ENCODE results near the gene CSTPP1. TPM values are rescaled to one million over a fixed set of nuclear protein-coding genes. Genes with fewer than 3 reads are reported as not detected.
"Not testable (repeated sequence)": the region's sequence is repeated elsewhere in the genome, so short reads cannot be mapped to it uniquely, and the experiment has no call there.

CSTPP1 gene
- total RNA-seq, 1 donor from 2014 or later, result 32.8 TPM

DNA sequence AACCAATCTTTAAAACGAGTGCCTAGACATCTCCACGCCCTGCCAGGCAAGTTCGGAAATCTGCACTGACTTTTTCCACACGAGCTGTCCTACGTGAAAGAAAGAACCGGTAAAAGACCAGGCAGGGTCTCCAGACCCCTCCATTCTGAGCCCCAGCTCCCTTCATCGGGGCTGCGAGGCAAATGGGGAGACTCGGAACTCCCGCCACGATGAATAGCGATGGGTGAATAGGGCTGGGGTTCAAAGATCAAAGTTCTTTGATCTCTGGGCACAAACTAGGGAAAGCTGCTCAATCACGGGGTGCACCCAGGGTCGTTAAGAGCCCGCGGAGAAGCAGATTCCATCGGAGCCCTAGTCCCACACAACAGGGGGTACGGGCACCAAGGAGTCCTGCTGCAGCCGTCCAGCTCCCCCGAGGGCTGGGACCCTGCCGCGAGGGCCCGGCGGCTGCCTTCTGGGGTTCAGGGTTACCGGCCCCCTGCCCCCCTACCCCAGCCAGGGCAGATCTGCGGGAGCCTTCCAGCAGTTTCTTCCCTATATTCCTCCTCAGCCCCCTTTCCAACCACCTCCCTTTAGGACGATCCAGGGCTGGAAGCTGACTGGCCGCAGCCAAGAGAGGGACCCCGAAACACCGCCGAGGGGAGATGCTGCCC lies 19.3 kb upstream of the CSTPP1 start:
- no peak for DNase-seq
- TF ChIP-seq, protein P1, sequence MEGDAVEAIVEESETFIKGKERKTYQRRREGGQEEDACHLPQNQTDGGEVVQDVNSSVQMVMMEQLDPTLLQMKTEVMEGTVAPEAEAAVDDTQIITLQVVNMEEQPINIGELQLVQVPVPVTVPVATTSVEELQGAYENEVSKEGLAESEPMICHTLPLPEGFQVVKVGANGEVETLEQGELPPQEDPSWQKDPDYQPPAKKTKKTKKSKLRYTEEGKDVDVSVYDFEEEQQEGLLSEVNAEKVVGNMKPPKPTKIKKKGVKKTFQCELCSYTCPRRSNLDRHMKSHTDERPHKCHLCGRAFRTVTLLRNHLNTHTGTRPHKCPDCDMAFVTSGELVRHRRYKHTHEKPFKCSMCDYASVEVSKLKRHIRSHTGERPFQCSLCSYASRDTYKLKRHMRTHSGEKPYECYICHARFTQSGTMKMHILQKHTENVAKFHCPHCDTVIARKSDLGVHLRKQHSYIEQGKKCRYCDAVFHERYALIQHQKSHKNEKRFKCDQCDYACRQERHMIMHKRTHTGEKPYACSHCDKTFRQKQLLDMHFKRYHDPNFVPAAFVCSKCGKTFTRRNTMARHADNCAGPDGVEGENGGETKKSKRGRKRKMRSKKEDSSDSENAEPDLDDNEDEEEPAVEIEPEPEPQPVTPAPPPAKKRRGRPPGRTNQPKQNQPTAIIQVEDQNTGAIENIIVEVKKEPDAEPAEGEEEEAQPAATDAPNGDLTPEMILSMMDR (IDR thresholded peaks at IDR 0.05), result no peak
- H3K9me3 ChIP-seq, result no peaks in the 10 kb centered on the region
- ATAC-seq, result peak; percentile 13 to 23
- peaks cover 48% of the 10 kb centered on the region for H3K27me3 ChIP-seq (ENCODE audit: low read depth)
- intact Hi-C loops (cut with DNase I), result no loop called here
- H3K27ac ChIP-seq, result peak overlapping the region; percentile 27
- no peaks in the 10 kb centered on the region for H3K36me3 ChIP-seq
- H3K4me3 ChIP-seq, result peak overlapping the region; percentile 62
- H3K4me1 ChIP-seq, result peaks cover 31% of the 10 kb centered on the region

DNA sequence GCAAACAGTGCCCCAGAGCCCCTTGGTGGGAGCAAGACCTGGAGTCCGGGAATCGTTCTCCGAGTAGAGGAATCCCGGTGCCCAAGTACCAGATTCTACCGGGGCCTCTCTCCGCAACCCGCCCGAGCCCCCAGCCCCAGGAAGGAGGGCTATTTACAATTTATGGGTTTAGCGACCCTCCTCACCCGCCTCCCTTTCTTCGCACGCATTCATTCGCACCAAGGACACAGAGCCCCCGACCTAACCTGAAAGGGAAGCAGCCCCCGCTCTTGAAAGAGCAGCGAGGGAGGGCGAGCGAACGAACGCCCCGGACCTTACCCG lies 18.8 kb upstream of the CSTPP1 start:
- Histone ChIP-seq H3K4me3 (peak overlapping the region; percentile 62), H3K4me1 (peaks cover 31% of the 10 kb centered on the region), H3K27me3 (ENCODE audit: low read depth) (peaks cover 43% of the 10 kb centered on the region), H3K27ac (peak overlapping the region; percentile 27), H3K9me3 (no peaks in the 10 kb centered on the region), H3K36me3 (no peaks in the 10 kb centered on the region)
- TF ChIP-seq, protein P1 (IDR thresholded peaks at IDR 0.05), result no peak
- intact Hi-C loops (cut with DNase I), result no loop called here
- DNase-seq (no peak), ATAC-seq (no peak)

GRCh38 chr11:46918083-46918787 lies 18.3 kb upstream of the CSTPP1 start, which contains the start of gene LRP4:
Gene LRP4, minus strand, starts transcription at chr11:46918550. Its CDS starts 171 bp downstream, at chr11:46918379.
- H3K4me3 ChIP-seq, result peak within 1 kb of the TSS; percentile 62
- intact Hi-C loops (cut with DNase I), result no loop called here
- H3K36me3 ChIP-seq, result no peaks in the 10 kb centered on the region
- peaks cover 31% of the 10 kb centered on the region for H3K4me1 ChIP-seq
- H3K27ac ChIP-seq, result peak within 1 kb of the TSS; percentile 27
- no peak for DNase-seq
- TF ChIP-seq, protein P1 (IDR thresholded peaks at IDR 0.05), result no peak
- no peaks in the 10 kb centered on the region for H3K9me3 ChIP-seq
- peak; percentile 48 to 50 for ATAC-seq
- H3K27me3 ChIP-seq (ENCODE audit: low read depth), result peaks cover 40% of the 10 kb centered on the region

- Histone ChIP-seq H3K4me3 (peak overlapping the region; percentile 62), H3K4me1 (peaks cover 31% of the 10 kb centered on the region), H3K36me3 (no peaks in the 10 kb centered on the region), H3K9me3 (no peaks in the 10 kb centered on the region), H3K27ac (peak overlapping the region; percentile 11), H3K27me3 (ENCODE audit: low read depth) (peaks cover 40% of the 10 kb centered on the region)
- intact Hi-C loops (cut with DNase I), result no loop called here
- no peak for ATAC-seq
- DNase-seq, result no peak
- TF ChIP-seq, protein P1 (IDR thresholded peaks at IDR 0.05), result no peak
Observed at GRCh38 chr11:46918788-46919513, 17.6 kb upstream of the CSTPP1 start.

- H3K27ac ChIP-seq, result peak overlapping the region; percentile 4
- peaks cover 35% of the 10 kb centered on the region for H3K27me3 ChIP-seq (ENCODE audit: low read depth)
- DNase-seq (no peak), ATAC-seq (no peak)
- peaks cover 31% of the 10 kb centered on the region for H3K4me1 ChIP-seq
- intact Hi-C loops (cut with DNase I), result no loop called here
- H3K4me3 ChIP-seq, result no peak overlapping the region
- H3K9me3 ChIP-seq, result no peaks in the 10 kb centered on the region
- TF ChIP-seq, protein P1 (IDR thresholded peaks at IDR 0.05), result no peak
- H3K36me3 ChIP-seq, result no peaks in the 10 kb centered on the region
Observed at GRCh38 chr11:46920755-46921154, 15.8 kb upstream of the CSTPP1 start.

GRCh38 chr11:46927928-46928327 lies 8.6 kb upstream of the CSTPP1 start:
- H3K9me3 ChIP-seq; intact Hi-C loops (cut with DNase I); DNase-seq; ATAC-seq; H3K27me3 ChIP-seq (ENCODE audit: low read depth); H3K4me3 ChIP-seq; H3K4me1 ChIP-seq; H3K36me3 ChIP-seq; H3K27ac ChIP-seq: not testable (repeated sequence)

GRCh38 chr11:46928701-46929100 lies 7.9 kb upstream of the CSTPP1 start:
- H3K4me1 ChIP-seq; H3K27ac ChIP-seq; DNase-seq; H3K4me3 ChIP-seq; H3K27me3 ChIP-seq (ENCODE audit: low read depth); H3K36me3 ChIP-seq; ATAC-seq; intact Hi-C loops (cut with DNase I); H3K9me3 ChIP-seq: not testable (repeated sequence)

All from lower lobe of right lung (tissue), 2 donors.